ENCODE results near the gene CFI.

The CFI gene

DNA sequence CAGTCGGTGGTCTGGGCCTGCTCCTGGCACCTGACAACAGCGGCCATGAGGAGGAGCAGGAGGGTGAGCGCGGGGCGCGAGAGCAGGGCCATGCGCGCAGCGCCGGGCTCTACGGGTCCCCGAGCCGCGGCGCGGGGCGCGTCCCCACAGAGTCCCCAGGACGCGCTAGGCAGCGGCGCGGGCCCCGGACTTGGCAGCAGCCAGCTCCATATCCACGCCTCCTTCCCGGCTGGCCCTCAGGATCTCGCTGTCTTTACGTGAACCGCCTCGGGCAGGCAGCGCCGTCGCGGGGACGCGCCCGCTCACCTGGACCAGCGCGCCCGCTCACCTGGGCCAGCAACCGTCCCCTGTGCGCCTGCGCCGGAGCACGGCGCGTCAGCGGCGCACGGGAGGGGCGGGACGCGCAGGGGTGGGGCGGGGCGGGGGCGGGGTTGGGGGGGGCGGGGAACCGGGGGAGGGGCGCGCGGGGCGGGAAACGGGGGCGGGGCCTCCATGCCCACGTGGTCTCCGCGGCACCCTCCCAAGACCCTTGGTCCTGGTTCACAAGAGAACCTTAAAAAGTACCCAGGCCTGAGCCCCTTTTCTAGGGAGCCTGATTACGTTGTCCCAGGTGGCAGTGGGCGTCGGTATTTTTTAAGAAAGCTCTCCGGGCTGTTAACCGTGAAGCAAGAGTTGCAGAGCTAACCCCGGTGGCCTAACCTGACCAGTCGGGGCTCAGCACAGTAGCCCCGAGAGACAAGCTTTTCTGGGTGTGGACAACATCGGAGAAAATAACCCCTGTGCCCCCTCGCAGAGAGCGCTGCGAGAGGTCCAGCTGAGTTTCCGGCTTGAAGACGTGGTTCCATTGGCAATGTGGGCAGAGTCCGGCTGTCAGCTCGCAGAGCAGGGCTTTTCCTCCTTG lies 71.8 kb downstream of the CFI start, which contains the start of gene PLA2G12A:
PLA2G12A (minus strand) TSS at position 353 of the 901 bp plus-strand sequence; CDS start at position 92, 261 bp downstream.
- DNase-seq: peak; percentile 92

DNA sequence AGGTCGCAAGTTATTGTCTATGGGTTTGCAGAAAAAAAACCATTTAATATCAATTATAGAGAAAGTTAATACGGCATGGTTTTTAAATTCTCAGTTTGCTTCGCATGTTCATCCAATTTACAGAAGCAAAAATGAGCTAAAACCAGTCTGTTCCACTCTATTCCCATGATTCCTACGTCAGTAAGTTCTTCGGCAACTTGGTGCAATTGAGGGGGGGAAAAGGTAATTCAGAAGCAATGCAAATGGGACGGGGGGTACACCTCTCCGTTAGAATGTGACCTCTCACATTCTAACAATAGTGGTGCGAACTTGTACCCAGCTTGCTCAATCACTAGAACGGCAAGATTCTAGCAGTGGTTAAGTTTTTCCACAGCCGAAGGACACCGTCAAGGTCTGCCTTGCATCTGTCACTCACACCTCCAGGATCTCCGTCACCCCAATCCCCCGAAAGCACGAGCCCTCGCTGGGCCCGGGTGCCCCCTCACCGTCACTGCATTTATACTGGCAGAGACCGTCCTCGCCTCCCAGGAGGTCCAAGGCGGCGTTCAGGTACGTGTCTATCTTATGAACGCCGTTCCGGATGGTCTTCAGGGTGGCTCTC lies 72.6 kb downstream of the CFI start:
- DNase-seq: no peak

DNA sequence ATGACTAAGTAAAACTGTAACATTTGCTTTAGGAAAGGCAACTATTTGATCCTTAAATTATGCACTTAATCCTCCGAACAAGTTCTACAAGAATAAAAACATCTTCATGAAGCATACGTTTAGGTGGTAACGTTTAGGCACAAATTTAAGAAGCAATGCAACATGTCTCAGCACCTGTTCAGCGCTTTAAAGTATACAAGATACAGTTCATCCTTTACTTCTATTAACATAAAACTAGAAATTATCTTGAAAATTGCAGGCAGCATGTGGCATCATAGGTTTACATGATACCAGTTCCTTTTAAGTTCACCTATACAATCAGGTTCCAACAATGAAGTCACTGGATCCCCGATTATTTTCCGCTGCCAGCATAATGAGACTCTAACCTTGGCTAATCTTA lies 73.4 kb downstream of the CFI start:
- no peak for DNase-seq

DNA sequence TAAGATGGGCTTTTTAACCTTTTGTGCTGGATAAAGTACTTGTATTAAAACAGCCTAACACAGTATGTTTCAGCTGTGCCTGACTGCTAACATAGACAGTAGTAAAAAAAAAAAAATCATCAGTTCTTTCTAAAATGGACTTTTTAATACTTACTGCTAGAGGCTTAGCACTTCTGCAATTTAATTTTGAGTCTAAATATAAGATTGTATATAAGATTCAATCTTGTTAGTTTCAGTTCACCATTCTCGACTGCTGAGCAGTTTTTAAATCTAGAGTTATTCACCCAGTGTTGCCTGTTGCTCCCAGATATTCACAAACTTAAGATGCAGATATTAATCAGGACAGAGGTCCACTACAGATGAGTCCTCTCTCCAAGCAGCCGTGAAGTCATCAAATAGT lies 78.7 kb downstream of the CFI start:
- DNase-seq: no peak

DNA sequence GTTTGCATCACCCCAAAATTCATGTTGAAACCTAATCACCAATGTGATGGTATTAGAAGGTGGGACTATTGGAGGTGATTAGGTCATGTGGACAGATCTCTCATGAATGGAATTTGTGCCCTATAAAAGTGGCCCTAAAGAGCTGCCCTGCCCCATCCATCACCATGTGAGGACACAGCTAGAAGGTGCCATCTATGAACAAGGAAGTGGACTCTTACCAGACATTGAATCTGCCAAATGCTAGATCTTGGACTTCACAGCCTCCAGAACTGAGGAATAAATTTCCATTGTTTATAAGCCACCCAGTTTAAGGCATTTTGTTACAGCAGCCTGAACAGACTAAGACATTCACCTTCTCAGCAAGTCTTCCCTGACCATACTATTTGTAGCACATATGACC lies 79.4 kb downstream of the CFI start:
- DNase-seq: no peak

DNA sequence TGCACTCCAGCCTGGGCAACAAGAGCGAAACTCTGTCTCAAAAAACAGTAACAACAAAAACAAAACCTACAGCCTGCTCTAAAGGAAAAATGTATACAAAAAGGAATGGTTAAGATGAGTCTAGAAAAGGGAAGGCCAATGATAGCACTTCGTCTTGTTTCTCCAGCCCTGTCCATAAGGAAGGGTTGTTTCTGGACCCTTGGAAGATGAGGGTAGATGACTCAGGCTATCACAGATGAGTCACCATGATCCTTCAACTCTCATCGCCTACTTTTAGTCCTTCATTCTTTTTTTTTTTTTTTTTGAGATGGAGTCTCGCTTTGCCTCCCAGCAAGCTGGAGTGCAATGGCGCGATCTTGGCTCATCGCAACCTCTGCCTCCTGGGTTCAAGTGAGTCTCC lies 80.8 kb downstream of the CFI start:
- no peak for DNase-seq

DNA sequence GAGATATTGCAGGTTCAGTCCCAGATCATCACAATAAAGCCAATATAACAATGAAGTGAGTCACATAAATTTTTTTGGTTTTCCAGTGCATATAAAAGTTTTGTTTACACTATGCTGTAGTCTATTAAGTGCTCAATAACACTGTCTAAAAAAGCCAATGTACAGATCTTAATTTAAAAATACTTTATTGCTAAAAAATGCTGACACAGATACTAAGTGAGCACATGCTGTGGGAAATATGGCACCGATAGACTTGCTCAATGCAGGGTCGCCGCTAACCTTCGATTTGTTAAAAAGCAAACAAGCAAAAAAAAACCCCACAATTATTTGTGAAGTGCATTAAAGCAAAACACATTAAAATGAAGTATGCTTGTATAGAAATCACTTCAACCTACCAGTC lies 82.2 kb downstream of the CFI start:
- DNase-seq: no peak

DNA sequence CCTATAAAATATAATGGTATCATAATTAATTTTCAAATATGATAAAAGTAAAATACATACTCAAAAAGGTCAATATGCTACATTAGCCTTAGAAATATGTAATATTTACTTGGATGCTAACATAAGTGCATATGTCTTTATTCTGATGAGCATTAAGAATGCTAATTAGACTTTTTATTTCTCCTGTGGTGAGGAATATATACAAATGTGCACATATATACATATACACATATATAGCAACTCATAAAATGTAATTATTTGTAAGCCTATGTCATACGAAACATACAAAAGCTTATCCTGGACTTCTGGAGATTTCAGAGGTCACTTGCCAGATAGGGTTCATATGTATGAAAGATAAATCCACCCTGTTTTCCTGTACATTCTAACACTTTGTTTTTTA lies 83.0 kb downstream of the CFI start:
- no peak for DNase-seq

DNA sequence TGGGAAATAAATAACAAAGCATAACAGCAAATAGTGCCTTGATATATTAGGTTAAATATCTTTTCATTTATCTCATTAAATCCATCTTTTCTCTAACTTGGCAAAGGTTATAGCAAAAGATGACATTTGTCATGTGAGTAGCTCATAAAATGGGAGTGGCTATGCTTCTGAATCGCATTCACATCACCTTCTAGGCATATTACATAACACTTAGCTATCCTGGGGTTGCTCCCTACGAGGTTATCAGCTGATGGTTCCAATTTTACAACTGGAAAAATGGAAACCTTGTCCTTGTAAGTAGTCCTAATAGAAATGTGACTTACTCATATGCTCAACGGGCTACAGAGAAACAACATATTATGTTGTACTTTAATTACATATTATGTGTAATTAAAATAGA lies 88.3 kb downstream of the CFI start:
- no peak for DNase-seq

DNA sequence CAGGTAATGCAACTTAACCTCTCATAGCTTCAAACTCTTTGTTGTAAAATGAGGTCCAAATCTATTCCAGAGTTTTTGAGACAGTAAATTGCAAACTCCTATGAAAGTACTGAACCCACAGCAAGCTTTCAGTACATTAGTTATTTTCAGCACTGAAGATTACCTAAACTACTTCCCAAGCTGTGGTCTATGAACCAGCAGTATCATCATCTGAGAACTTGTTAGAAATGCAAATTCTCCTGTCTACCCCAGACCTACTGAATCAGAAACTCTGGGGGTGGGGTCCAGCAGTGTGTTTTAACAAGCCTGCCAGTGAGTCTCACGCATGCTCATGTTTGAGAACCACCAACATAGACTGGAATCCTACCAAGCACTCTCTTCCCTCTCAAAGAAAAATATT lies 92.8 kb downstream of the CFI start:
- DNase-seq: no peak

DNA sequence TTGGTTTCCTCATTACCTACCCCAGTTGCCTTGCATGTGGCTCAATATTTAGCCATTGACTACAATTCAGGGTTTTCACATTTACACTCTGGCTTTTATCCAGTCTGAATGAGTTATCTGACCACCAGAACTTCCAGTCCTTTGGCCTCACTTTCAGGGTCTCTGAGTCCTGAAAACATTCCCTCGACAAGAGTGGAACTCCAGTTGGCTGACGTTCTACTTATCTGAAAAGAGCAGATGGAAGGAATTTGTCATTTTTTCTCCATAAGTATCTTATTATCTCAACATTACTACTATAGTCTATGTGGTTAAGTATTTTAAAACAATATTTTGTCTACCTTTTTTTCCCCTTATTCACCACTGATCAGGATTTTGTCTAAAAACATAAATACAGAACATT lies 93.4 kb downstream of the CFI start:
- no peak for DNase-seq

DNA sequence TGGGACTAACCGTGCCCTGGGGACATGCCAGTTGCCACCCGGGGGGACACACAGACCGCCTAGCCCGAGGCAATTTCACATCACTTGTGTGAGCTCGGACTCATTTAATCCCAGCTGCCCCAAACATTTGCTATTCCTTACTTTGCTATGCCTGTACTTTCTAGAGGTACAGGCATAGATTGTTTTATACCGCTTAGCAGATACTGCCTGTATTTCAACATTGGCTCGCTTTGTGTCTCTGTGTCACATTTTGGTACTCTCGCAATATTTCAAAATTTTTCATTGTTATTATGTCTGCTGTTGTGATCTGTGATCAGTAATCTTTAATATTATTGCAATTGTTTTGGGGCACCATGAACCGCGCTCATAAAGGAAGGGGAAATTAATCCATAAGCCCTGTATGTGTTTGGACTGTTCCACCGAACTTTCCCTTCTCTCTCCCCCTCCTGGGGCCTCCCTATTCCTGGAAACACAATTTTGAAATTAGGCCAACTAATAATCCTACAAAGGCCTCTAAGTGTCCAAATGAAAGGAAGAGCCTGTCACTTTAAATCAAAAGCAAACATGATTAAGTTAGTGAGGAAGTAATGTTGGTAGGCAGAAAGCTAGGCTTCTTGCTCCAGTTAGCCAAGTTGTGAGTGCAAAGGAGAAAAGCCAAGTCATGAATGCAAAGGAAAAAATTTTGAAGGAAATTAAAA lies 98.0 kb downstream of the CFI start:
- no peak for DNase-seq

DNA sequence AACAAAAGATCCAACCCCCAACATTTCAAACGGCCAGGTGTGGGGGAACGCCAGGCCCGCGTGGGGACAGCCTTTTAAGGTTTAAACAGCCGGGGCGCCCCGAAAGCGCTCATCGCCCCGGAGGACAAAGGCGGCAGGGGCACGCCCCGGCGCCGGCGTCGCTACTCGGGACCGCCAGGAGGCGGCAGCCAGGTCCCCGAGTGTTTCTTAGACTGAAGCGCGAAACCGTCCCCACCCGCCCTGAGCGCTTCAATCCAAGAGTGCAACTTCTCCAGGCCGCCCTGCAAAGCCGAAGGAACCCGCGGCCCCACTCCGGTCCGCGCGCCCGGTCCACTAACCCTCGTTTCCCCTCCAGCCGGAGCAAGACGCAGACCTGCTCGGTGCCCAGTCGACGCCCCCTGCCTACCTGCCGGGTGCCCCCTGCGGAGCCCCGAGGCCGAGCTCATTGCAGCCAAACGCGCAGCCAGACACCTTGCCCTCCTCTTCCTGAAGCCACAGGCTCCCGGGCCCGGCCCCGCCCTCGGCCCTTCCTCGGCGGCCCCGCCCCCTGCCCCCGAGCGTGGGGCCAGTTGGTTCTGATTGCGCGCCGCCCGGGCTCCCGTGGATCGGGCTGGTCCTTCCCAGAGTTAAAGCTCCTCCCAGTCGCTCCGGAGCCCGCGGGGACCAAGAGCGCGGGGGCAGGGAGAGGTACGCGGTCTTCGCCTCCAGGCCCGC lies 98.7 kb downstream of the CFI start, which contains the start of gene CASP6:
CASP6 (minus strand) TSS at position 496 of the 714 bp plus-strand sequence; CDS start at position 446, 50 bp downstream.
- DNase-seq: peak; percentile 90

DNA sequence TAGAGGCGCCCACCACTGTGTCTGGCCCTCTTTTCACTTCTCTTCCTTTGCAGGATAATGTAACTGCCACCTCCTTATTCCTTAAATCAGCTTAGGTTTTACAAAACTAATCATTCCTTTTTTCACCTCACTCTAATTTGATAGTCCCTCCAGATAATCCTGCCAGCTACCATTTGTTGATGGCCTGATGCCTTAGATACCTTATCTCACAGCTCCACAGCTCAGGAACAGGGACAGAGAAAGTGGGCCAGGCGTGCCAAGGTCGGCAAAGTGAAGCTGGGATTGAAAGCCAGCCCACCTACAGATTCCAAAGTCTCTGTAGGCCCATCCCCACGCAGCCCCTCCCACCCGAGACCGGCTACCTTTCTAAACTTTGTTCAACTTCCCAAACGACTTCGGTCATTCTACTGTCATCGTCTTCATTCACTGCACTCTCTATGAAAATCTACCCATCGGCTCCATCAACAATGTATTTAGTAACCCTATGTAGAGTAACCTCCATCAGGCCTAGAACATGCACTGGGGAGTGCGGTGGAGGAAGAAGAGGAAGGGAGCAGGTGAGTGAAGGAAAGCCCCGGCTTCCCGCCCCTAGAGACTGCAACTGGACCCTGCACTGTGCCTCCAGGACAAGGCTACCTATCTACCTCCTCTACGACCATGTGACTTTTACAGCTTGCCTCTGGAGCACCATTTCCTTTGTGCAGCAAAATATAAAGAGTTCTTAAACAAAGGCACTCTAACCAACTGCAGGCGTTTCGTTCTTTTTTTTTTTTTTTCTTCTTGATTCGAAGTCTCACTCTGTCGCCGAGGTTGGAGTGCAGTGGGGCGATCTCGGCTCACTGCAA lies 100.0 kb downstream of the CFI start:
- DNase-seq: no peak

DNA sequence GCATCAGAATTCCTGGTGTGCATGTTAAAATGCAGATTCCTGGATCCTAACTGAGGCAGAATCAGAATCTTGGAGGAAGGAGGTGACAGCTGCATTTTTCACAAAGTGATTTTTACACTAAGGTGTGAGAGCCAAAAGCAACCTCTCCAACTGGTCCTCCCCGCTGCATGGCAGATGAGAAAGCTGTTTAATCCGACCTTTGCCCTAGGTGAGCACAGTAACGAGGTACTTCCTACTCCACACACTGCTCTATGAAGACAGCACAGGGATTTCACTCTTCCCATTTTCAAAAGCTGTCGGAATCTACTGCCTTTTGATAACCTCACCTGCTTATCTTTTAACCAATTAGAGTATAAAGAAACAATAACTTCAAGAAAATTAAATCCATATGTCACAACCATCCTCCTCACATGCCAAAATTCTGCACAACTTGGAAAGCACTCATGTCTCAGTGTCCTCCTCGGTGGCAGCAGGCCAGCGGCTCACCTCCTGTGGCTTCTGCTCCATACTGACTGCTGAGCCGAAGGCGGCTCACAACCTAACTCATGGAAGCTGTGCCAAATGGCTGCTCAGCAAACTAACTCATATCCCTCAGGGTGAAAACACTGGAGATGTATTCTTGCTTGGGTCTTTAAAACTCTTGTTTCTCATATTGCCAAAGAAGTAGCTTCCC lies 102.1 kb downstream of the CFI start:
- no peak for DNase-seq

DNA sequence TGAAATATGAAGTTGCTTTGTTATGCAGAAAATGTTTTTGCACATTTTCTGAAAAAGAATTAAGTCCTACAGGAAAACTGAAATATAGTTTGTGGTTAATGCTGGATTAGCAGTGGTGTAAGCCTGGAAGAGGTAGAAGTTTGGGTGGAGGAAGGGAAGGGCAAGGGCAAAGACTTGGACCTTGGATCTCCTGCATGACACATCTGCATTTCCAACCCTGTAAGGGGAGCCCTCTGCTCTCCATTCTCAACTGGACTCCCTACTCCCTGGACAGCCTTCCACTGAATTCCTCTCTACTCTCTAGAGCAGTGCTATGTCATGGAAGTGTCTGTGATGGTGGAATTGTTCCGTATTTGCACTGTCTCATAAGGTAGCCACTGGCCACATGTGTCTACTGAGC lies 103.1 kb downstream of the CFI start:
- DNase-seq: no peak

DNA sequence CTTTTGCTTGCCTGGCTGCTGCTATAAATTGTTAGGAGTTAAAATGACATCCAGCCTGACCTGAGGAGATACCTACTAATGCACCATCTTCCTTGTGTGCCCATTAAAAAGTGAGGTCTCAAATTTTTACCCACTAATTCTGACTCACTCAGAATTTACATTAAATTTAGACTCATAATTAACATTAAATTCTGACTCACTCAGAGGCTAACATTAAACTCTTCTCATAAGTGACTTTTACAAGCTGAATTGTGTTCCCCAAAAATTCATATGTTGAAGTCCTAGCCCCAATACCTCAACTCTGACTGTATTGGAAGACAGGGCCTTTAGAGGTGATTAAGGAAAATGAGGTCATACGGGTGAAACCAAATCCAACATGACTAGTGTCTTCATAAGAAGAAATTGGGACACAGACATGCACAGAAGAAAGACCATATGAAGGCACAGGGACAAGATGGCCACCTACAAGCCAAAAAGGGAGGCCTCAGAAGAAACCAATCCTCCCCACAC lies 110.3 kb downstream of the CFI start:
- no peak for DNase-seq
